Peyer's patch (tissue), 4 donors: ENCODE data around the gene OR5B2.

Experiments used
- POLR2A ChIP-seq, 2 donors: fragments of 450-650 bp; IDR thresholded peaks; one replicate each; pipeline ENCODE4 v1.5.1; 2017; ENCODE audit warnings: antibody characterized with exemption in 2 of 2, mild to moderate bottlenecking in 2 of 2, moderate library complexity in 2 of 2
- TF ChIP-seq, protein P1 (sequence below), 6 experiments: fragments of 450-650 bp in 4 of 6; fragments of 200-600 bp in 2 of 6; sonication (generic) in 1 of 6; IDR thresholded peaks; one replicate each; pipeline ENCODE4 v1.5.1; 2017 to 2019; ENCODE audit warnings: antibody characterized with exemption in 6 of 6, mild to moderate bottlenecking in 3 of 6, moderate library complexity in 1 of 6

DNA sequence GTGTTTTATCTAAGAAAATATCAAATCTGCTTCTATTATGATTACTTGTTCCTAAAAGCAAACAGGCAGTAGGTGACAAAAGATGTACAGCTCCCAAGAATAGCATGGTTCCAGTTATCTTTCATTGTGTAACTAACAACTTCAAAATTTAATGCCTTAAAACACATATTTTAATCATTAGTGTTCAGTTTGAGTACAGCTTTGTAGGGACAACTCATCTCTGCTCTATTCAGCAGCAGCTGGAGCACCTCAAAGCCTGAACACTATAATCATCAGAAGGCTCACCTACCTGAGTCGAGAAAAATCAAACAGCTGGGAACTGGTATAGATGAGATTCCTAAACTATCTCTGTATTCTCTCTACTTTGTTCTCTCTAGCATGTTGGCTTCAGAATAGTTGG lies 38.4 kb upstream of the OR5B2 start:
- no peak for TF ChIP-seq POLR2A (IDR thresholded peaks at IDR 0.05)
- TF ChIP-seq, protein P1, sequence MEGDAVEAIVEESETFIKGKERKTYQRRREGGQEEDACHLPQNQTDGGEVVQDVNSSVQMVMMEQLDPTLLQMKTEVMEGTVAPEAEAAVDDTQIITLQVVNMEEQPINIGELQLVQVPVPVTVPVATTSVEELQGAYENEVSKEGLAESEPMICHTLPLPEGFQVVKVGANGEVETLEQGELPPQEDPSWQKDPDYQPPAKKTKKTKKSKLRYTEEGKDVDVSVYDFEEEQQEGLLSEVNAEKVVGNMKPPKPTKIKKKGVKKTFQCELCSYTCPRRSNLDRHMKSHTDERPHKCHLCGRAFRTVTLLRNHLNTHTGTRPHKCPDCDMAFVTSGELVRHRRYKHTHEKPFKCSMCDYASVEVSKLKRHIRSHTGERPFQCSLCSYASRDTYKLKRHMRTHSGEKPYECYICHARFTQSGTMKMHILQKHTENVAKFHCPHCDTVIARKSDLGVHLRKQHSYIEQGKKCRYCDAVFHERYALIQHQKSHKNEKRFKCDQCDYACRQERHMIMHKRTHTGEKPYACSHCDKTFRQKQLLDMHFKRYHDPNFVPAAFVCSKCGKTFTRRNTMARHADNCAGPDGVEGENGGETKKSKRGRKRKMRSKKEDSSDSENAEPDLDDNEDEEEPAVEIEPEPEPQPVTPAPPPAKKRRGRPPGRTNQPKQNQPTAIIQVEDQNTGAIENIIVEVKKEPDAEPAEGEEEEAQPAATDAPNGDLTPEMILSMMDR (IDR thresholded peaks at IDR 0.05): no peak
